IMR-90 (cell line): ENCODE results near the gene NLGN1. TPM values are rescaled to one million over a fixed set of nuclear protein-coding genes. Genes with fewer than 3 reads are reported as not detected.

Experiments
- ATAC-seq: fragments of 200-7000 bp; cut with Tn5 transposase; 2 replicates; pipeline ENCODE4 v1.9.1; 2020; ENCODE audit warnings: low read depth, mild to moderate bottlenecking, moderate library complexity
- BruUV-seq: library from RNA; stranded (reverse); fragments of 400-500 nt; replicated peaks from 2 replicates; lab custom pipeline; 2021; lab: Mats Ljungman, UMichigan
- CTCF ChIA-PET: fragments of 300-600 bp; formaldehyde crosslinking; extraction: SDS; loops from one replicate; lab custom pipeline; 2021; ENCODE audit warnings: antibody characterized with exemption; lab: Yijun Ruan, JAX
- POLR2A ChIA-PET: fragments of 300-600 bp; sonication (Branson Sonifier 250); formaldehyde crosslinking; loops from one replicate; lab custom pipeline; 2022; ENCODE audit warnings: antibody characterized with exemption; ENCODE audit not compliant: unreplicated experiment; lab: Charles Lee
- DNase-seq: peaks from one replicate; pipeline ENCODE4 v3.0.0; 2013
- H2AFZ ChIP-seq: replicated peaks from 2 replicates; pipeline ENCODE3; 2013; ENCODE audit warnings: low read length, mild to moderate bottlenecking; ENCODE audit not compliant: poor library complexity
- H2AK5ac ChIP-seq: 2 replicates; pipeline ENCODE4 v1.6.1; 2013; ENCODE audit warnings: low read depth, low read length, inconsistent platforms
- H2AK9ac ChIP-seq: replicated peaks from 2 replicates; pipeline ENCODE3; 2013; ENCODE audit warnings: mild to moderate bottlenecking, low read depth, low read length, moderate library complexity; ENCODE audit not compliant: poor library complexity
- H2BK120ac ChIP-seq: 2 replicates; pipeline ENCODE4 v1.6.1; 2013; ENCODE audit warnings: low read depth, low read length, inconsistent platforms
- H2BK15ac ChIP-seq: 3 replicates; pipeline ENCODE4 v1.6.1; 2013; ENCODE audit warnings: low read depth, low read length, inconsistent platforms
- H2BK20ac ChIP-seq: 2 replicates; pipeline ENCODE4 v1.6.1; 2013; ENCODE audit warnings: low read depth, mild to moderate bottlenecking, inconsistent platforms, low read length, moderate library complexity
- H2BK5ac ChIP-seq: 2 replicates; pipeline ENCODE4 v1.6.1; 2013; ENCODE audit warnings: mild to moderate bottlenecking, low read depth, low read length, inconsistent platforms; ENCODE audit not compliant: poor library complexity, severe bottlenecking
- H3K14ac ChIP-seq: replicated peaks from 2 replicates; pipeline ENCODE4 v1.6.1; 2013; ENCODE audit warnings: low read depth, low read length, inconsistent platforms
- H3K18ac ChIP-seq: 2 replicates; pipeline ENCODE4 v1.6.1; 2013; ENCODE audit warnings: low read depth, low read length, control low read depth
- H3K23ac ChIP-seq: 2 replicates; pipeline ENCODE4 v1.6.1; 2013; ENCODE audit warnings: low read depth, low read length, inconsistent platforms
- H3K27ac ChIP-seq: 2 replicates; pipeline ENCODE4 v1.5.1; 2013; ENCODE audit warnings: mild to moderate bottlenecking, control low read depth, low read length; ENCODE audit not compliant: insufficient read depth
- H3K27me3 ChIP-seq: 2 replicates; pipeline ENCODE4 v1.6.1; 2013; ENCODE audit warnings: low read length; ENCODE audit not compliant: control insufficient read depth, insufficient read depth
- H3K36me3 ChIP-seq: 2 replicates; pipeline ENCODE4 v1.6.1; 2013; ENCODE audit warnings: low read length, mixed read lengths; ENCODE audit not compliant: control insufficient read depth, insufficient read depth
- H3K4ac ChIP-seq: 2 replicates; pipeline ENCODE4 v1.6.1; 2013; ENCODE audit warnings: low read depth, low read length, inconsistent platforms
- H3K4me1 ChIP-seq: 2 replicates; pipeline ENCODE4 v1.6.1; 2013; ENCODE audit warnings: low read length, mixed read lengths; ENCODE audit not compliant: control insufficient read depth, insufficient read depth
- H3K4me2 ChIP-seq: 2 replicates; pipeline ENCODE4 v1.6.1; 2013; ENCODE audit warnings: low read depth, mild to moderate bottlenecking, control low read depth, low read length, moderate library complexity
- H3K4me3 ChIP-seq: 2 replicates; pipeline ENCODE4 v1.5.1; 2013; ENCODE audit warnings: low read depth, mild to moderate bottlenecking, control low read depth, low read length, moderate library complexity; ENCODE audit not compliant: insufficient read depth
- H3K56ac ChIP-seq: 2 replicates; pipeline ENCODE4 v1.6.1; 2013; ENCODE audit warnings: low read length, inconsistent platforms; ENCODE audit not compliant: insufficient read depth; ENCODE audit errors: extremely low read depth
- H3K79me1 ChIP-seq, 2 experiments: 2 replicates each; pipeline ENCODE4 v1.6.1; 2013; ENCODE audit warnings: low read length in 2 of 2, inconsistent platforms in 1 of 2, low read depth in 1 of 2
- H3K9ac ChIP-seq: 2 replicates; pipeline ENCODE4 v1.6.1; 2013; ENCODE audit warnings: low read depth, low read length, control low read depth
- H3K9me1 ChIP-seq: 2 replicates; pipeline ENCODE4 v1.6.1; 2013; ENCODE audit warnings: low read length, inconsistent platforms; ENCODE audit not compliant: insufficient read depth
- H3K9me3 ChIP-seq: 2 replicates; pipeline ENCODE4 v1.6.1; 2013; ENCODE audit warnings: low read length; ENCODE audit not compliant: control insufficient read depth, insufficient read depth
- H4K20me1 ChIP-seq: 2 replicates; pipeline ENCODE4 v1.6.1; 2013; ENCODE audit warnings: low read length, inconsistent platforms; ENCODE audit not compliant: insufficient read depth
- H4K5ac ChIP-seq: 2 replicates; pipeline ENCODE4 v1.6.1; 2013; ENCODE audit warnings: mild to moderate bottlenecking, low read depth, low read length, control low read depth
- H4K8ac ChIP-seq, 2 experiments: 2 replicates each; pipeline ENCODE4 v1.6.1; 2013; ENCODE audit warnings: low read depth in 2 of 2, low read length in 2 of 2, control low read depth in 1 of 2, inconsistent platforms in 1 of 2
- H4K91ac ChIP-seq: 2 replicates; pipeline ENCODE4 v1.6.1; 2013; ENCODE audit warnings: low read depth, low read length, inconsistent platforms; ENCODE audit not compliant: insufficient read depth
- BHLHE40 ChIP-seq: fragments of 150-350 bp; IDR thresholded peaks from 2 replicates; pipeline ENCODE4 v1.6.1; 2016; ENCODE audit warnings: mild to moderate bottlenecking, low read depth, low read length
- CEBPB ChIP-seq: IDR thresholded peaks from 2 replicates; pipeline ENCODE4 v1.6.1; 2012; ENCODE audit warnings: low read depth, low read length, improper control_type of control experiment
- CHD1 ChIP-seq: IDR thresholded peaks from 2 replicates; pipeline ENCODE4 v1.6.1; 2012; ENCODE audit warnings: low read depth, low read length, improper control_type of control experiment
- FOS ChIP-seq: fragments of 150-350 bp; IDR thresholded peaks from 2 replicates; pipeline ENCODE4 v1.6.1; 2016; ENCODE audit warnings: low read depth, low read length
- MAFK ChIP-seq: IDR thresholded peaks from 2 replicates; pipeline ENCODE4 v1.6.1; 2012; ENCODE audit warnings: low read depth, low read length, improper control_type of control experiment
- NFE2L2 ChIP-seq: fragments of 150-350 bp; IDR thresholded peaks from 2 replicates; pipeline ENCODE4 v1.6.1; 2016; ENCODE audit warnings: low read depth, mild to moderate bottlenecking, low read length
- POLR2A ChIP-seq: IDR thresholded peaks from 2 replicates; pipeline ENCODE4 v1.6.1; 2012; ENCODE audit warnings: mild to moderate bottlenecking, low read depth, low read length
- RAD21 ChIP-seq: IDR thresholded peaks from 2 replicates; pipeline ENCODE4 v1.6.1; 2012; ENCODE audit warnings: low read length, improper control_type of control experiment
- RCOR1 ChIP-seq: IDR thresholded peaks from 2 replicates; pipeline ENCODE4 v1.6.1; 2012; ENCODE audit warnings: mild to moderate bottlenecking, low read length, improper control_type of control experiment; ENCODE audit not compliant: insufficient replicate concordance
- RFX5 ChIP-seq: IDR thresholded peaks from 2 replicates; pipeline ENCODE4 v1.8.0; 2012; ENCODE audit warnings: low read depth, mild to moderate bottlenecking, low read length, moderate library complexity
- USF2 ChIP-seq: fragments of 150-350 bp; IDR thresholded peaks from 2 replicates; pipeline ENCODE4 v1.6.1; 2017; ENCODE audit warnings: mild to moderate bottlenecking, antibody characterized with exemption, low read length, low read depth
- WGBS, 2 experiments: methylation state at CpG; one replicate each; pipeline versions ENCODE4 v1.1.5 to v1.1.7; 2013; ENCODE audit warnings: missing lambda C conversion rate in 2 of 2; ENCODE audit not compliant: insufficient read length in 1 of 2; ENCODE audit errors: extremely low coverage in 2 of 2; 5-methylcytosine and 5-hydroxymethylcytosine counted together
- dilution Hi-C: fragments of 300-500 bp; cut with HindIII; formaldehyde crosslinking; loops from one replicate; pipeline ENCODE4 v1.14.3; 2018; ENCODE audit warnings: low sequenced_read_pairs; ENCODE audit not compliant: unreplicated experiment
- in situ Hi-C: fragments of 300-500 bp; cut with MboI; formaldehyde crosslinking; loops from 3 replicates; pipeline ENCODE4 v1.14.3; 2019; ENCODE audit warnings: low sequenced_read_pairs, inconsistent platforms, mixed read lengths
- intact Hi-C: fragments of 100-400 bp; cut with micrococcal nuclease; formaldehyde crosslinking; loops from 2 replicates; pipeline ENCODE4 v1.10.0; 2022
- polyA plus RNA-seq, 3 experiments: library from polyadenylated mRNA; depleted of rRNA; stranded (reverse); fragments of >200 nt; gene quantifications; 2 replicates each; pipeline ENCODE4 v1.2.3, GENCODE V29; 2012; ENCODE audit warnings: low replicate concordance in 1 of 3
- total RNA-seq: library from RNA; depleted of rRNA; stranded (reverse); fragments of >200 nt; gene quantifications from 2 replicates; pipeline ENCODE4 v1.2.3, GENCODE V29; 2012

The NLGN1 gene
- total and polyA plus RNA-seq, 2 of the 4 experiments (the other 2 are of a cell fraction) = 1.8 to 12.5 TPM

GRCh38 chr3:173568623-173569022 lies 171.1 kb downstream of the NLGN1 start:
- no peak overlapping the region for H3K9ac ChIP-seq
- BruUV-seq = no TSS peak
- no peak overlapping the region for H3K4ac ChIP-seq
- no peak overlapping the region for H2BK20ac ChIP-seq
- no peaks in the 10 kb centered on the region for H3K4me1 ChIP-seq
- H2AK9ac ChIP-seq = no peak overlapping the region
- H2AFZ ChIP-seq = no peak overlapping the region
- H2BK5ac ChIP-seq = no peak overlapping the region
- H4K91ac ChIP-seq = no peak overlapping the region
- no peak for TF ChIP-seq BHLHE40
- TF ChIP-seq RAD21 = no peak
- TF ChIP-seq CHD1 = no peak
- TF ChIP-seq RFX5 = no peak
- no peak for TF ChIP-seq MAFK
- no peak for TF ChIP-seq NFE2L2
- TF ChIP-seq CEBPB = no peak
- TF ChIP-seq USF2 = no peak
- TF ChIP-seq RCOR1 = no peak
- no peak for TF ChIP-seq POLR2A
- no peak for TF ChIP-seq FOS
- H2BK120ac ChIP-seq = no peak overlapping the region
- no peaks in the 10 kb centered on the region for H3K9me3 ChIP-seq
- WGBS, 2 experiments = no CpG with 5 or more reads among the region's 14 CpGs
- no peaks in the 10 kb centered on the region for H3K79me1 ChIP-seq
- H4K20me1 ChIP-seq = no peaks in the 10 kb centered on the region
- dilution Hi-C loops (no loop called here), intact Hi-C loops (no loop called here), in situ Hi-C loops (no loop called here)
- ChIA-PET POLR2A (interaction anchor here (0.5 kb wide), 1 partner anchor 134 kb away, joined by 3 read pairs; no protein-coding TSS in a partner anchor), CTCF (interaction anchor here (0.8 kb wide), 1 partner anchor 15 kb away, joined by 4 read pairs; no protein-coding TSS in a partner anchor)
- H4K5ac ChIP-seq = no peak overlapping the region
- DNase-seq = no peak
- no peak overlapping the region for H3K23ac ChIP-seq
- H2AK5ac ChIP-seq = no peak overlapping the region
- no peak overlapping the region for H4K8ac ChIP-seq
- H3K36me3 ChIP-seq = no peaks in the 10 kb centered on the region
- no peak overlapping the region for H3K4me3 ChIP-seq
- no peak overlapping the region for H2BK15ac ChIP-seq
- H3K18ac ChIP-seq = no peak overlapping the region
- no peaks in the 10 kb centered on the region for H3K9me1 ChIP-seq
- no peak overlapping the region for H3K27ac ChIP-seq
- H3K4me2 ChIP-seq = no peak overlapping the region
- no peak overlapping the region for H3K14ac ChIP-seq
- no peak overlapping the region for H3K56ac ChIP-seq
- no peaks in the 10 kb centered on the region for H3K27me3 ChIP-seq
- ATAC-seq = no peak
